Natural killer cell (primary cell): ENCODE data around the gene TBC1D22A. TPM values are rescaled to one million over a fixed set of nuclear protein-coding genes. Genes with fewer than 3 reads are reported as not detected.

Experiments
- ATAC-seq, 3 donors: fragments of 150-1000 bp in 2 of 3; fragments of 200-7000 bp in 1 of 3; cut with Tn5 transposase; 1 replicate in 1 of 3; 2 replicates in 2 of 3; pipeline ENCODE4 v1.10.0; 2021; ENCODE audit warnings: mild to moderate bottlenecking in 2 of 3, moderate library complexity in 2 of 3
- DNase-seq, 2 donors: peaks; one replicate each; pipeline versions ENCODE4 v3.0.0 to v3.0.0-alpha.2; 2013 to 2021; ENCODE audit warnings: mixed read lengths in 1 of 2
- H3K27ac ChIP-seq: one replicate; pipeline ENCODE4 v1.5.1; 2013; ENCODE audit warnings: mild to moderate bottlenecking, low read length
- H3K27me3 ChIP-seq: one replicate; pipeline ENCODE4 v1.6.1; 2013; ENCODE audit warnings: low read length; ENCODE audit not compliant: control insufficient read depth, insufficient read depth
- H3K36me3 ChIP-seq: one replicate; pipeline ENCODE4 v1.6.1; 2013; ENCODE audit warnings: low read length; ENCODE audit not compliant: control insufficient read depth, insufficient read depth
- H3K4me1 ChIP-seq: one replicate; pipeline ENCODE4 v1.6.1; 2013; ENCODE audit warnings: low read length; ENCODE audit not compliant: control insufficient read depth, insufficient read depth
- H3K4me3 ChIP-seq: one replicate; pipeline ENCODE4 v1.5.1; 2013; ENCODE audit warnings: low read length
- H3K9me3 ChIP-seq: one replicate; pipeline ENCODE4 v1.6.1; 2013; ENCODE audit warnings: low read length; ENCODE audit not compliant: control insufficient read depth, insufficient read depth
- H3K27ac Mint-ChIP-seq, 2 donors: one replicate each; pipeline ENCODE4 v1.8.0; 2022; ENCODE audit warnings: mild to moderate bottlenecking in 2 of 2, mixed read lengths in 2 of 2, moderate library complexity in 1 of 2
- H3K27me3 Mint-ChIP-seq, 2 donors: one replicate each; pipeline ENCODE4 v1.8.0; 2022; ENCODE audit warnings: low read depth in 2 of 2, mixed read lengths in 2 of 2
- H3K36me3 Mint-ChIP-seq: one replicate; pipeline ENCODE4 v1.8.0; 2022; ENCODE audit warnings: mixed read lengths
- H3K4me1 Mint-ChIP-seq, 2 donors: one replicate each; pipeline ENCODE4 v1.8.0; 2022; ENCODE audit warnings: mixed read lengths in 2 of 2
- H3K4me3 Mint-ChIP-seq: one replicate; pipeline ENCODE4 v1.8.0; 2022; ENCODE audit warnings: mild to moderate bottlenecking, moderate library complexity, mixed read lengths
- H3K9me3 Mint-ChIP-seq, 2 donors: one replicate each; pipeline ENCODE4 v1.8.0; 2022; ENCODE audit warnings: mixed read lengths in 2 of 2
- CTCF ChIP-seq: fragments of 200-600 bp; IDR thresholded peaks from one replicate; pipeline ENCODE4 v1.8.0; 2022; ENCODE audit warnings: antibody characterized with exemption
- WGBS: methylation state at CpG from one replicate; pipeline ENCODE4 v1.1.7; 2013; ENCODE audit warnings: missing lambda C conversion rate; ENCODE audit not compliant: insufficient coverage; 5-methylcytosine and 5-hydroxymethylcytosine counted together
- intact Hi-C: fragments of 100-400 bp; cut with micrococcal nuclease; formaldehyde crosslinking; loops from one replicate; pipeline ENCODE4 v1.14.2; 2022
- total RNA-seq, 4 donors: library from RNA; stranded (reverse); fragments of 120-200 nt in 1 of 4; gene quantifications; one replicate each; pipeline versions ENCODE4 v1.2.3 to v1.2.4, GENCODE V29; 2013 to 2022

The TBC1D22A gene
- total RNA-seq, 3 donors from 2014 or later (not counting 1 experiment from before 2014, with no cell fraction given): 47.4 to 53.7 (median 53.2) TPM

- Histone ChIP-seq H3K4me3 (no peak overlapping the region), H3K4me1 (no peaks in the 10 kb centered on the region), H3K27ac (no peak overlapping the region), H3K36me3 (peaks cover 7% of the 10 kb centered on the region), H3K27me3 (no peaks in the 10 kb centered on the region), H3K9me3 (no peaks in the 10 kb centered on the region)
- TF ChIP-seq CTCF: no peak
- DNase-seq (no peak), ATAC-seq (no peak)
- no peak overlapping the region for H3K27ac Mint-ChIP-seq
- 90% methylated on average over 15 of the region's 17 CpGs for WGBS
- no peaks in the 10 kb centered on the region for H3K9me3 Mint-ChIP-seq
- no peaks in the 10 kb centered on the region for H3K36me3 Mint-ChIP-seq
- intact Hi-C loops: no loop called here
- no peak overlapping the region for H3K4me3 Mint-ChIP-seq
- no peaks in the 10 kb centered on the region for H3K4me1 Mint-ChIP-seq
- no peaks in the 10 kb centered on the region for H3K27me3 Mint-ChIP-seq
Measured at GRCh38 chr22:47173535-47174021, 411.1 kb downstream of the TBC1D22A start.

GRCh38 chr22:47174096-47174495 lies 411.6 kb downstream of the TBC1D22A start:
- Histone ChIP-seq H3K9me3 (no peaks in the 10 kb centered on the region), H3K27me3 (no peaks in the 10 kb centered on the region), H3K27ac (no peak overlapping the region), H3K4me1 (no peaks in the 10 kb centered on the region), H3K4me3 (no peak overlapping the region), H3K36me3 (peaks cover 7% of the 10 kb centered on the region)
- ATAC-seq: no peak
- intact Hi-C loops: no loop called here
- 96% methylated on average over 21 of the region's 21 CpGs for WGBS
- H3K27me3 Mint-ChIP-seq: no peaks in the 10 kb centered on the region
- no peak overlapping the region for H3K4me3 Mint-ChIP-seq
- no peaks in the 10 kb centered on the region for H3K4me1 Mint-ChIP-seq
- no peak for DNase-seq
- H3K27ac Mint-ChIP-seq: no peak overlapping the region
- H3K9me3 Mint-ChIP-seq: no peaks in the 10 kb centered on the region
- H3K36me3 Mint-ChIP-seq: no peaks in the 10 kb centered on the region
- TF ChIP-seq CTCF: no peak

- WGBS: 89% methylated on average over 14 of the region's 14 CpGs
- H3K27me3 Mint-ChIP-seq: no peaks in the 10 kb centered on the region
- Histone ChIP-seq H3K27ac (no peak overlapping the region), H3K36me3 (peaks cover 7% of the 10 kb centered on the region), H3K4me1 (no peaks in the 10 kb centered on the region), H3K27me3 (no peaks in the 10 kb centered on the region), H3K4me3 (no peak overlapping the region), H3K9me3 (no peaks in the 10 kb centered on the region)
- ATAC-seq: no peak
- TF ChIP-seq CTCF: no peak
- no peaks in the 10 kb centered on the region for H3K4me1 Mint-ChIP-seq
- no peak overlapping the region for H3K4me3 Mint-ChIP-seq
- H3K27ac Mint-ChIP-seq: no peak overlapping the region
- H3K36me3 Mint-ChIP-seq: no peaks in the 10 kb centered on the region
- intact Hi-C loops: no loop called here
- H3K9me3 Mint-ChIP-seq: no peaks in the 10 kb centered on the region
- DNase-seq: no peak
Measured at GRCh38 chr22:47174671-47175112, 412.2 kb downstream of the TBC1D22A start.
